HG02642 (cell line): ENCODE data around the gene CAMK2A.

Experiments
- ATAC-seq: cut with Tn5 transposase; IDR thresholded peaks from one replicate; pipeline ENCODE4 v1.9.1; 2021; ENCODE audit warnings: mild to moderate bottlenecking; ENCODE audit not compliant: unreplicated experiment, poor library complexity

CAMK2A gene

DNA sequence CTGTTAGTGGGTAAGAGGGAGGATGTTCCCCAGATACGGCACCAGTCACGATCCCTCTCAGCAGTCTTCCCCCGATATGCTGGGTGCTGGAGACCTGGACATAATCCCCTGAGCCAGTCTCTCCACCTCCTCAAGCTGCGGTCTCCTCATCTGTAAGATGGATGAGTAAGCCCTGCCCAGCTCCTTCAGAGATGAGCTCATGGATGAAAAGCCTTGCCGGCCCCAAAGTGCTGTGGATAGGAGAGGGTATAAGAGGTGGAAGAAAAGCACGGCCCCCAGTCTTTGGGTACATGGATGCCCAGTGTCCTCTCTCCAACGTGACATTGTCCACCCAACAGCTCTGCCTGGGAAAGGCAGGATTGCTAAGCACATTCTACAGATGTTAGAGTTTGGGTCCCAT lies 4.5 kb downstream of the CAMK2A start:
- no peak for ATAC-seq

DNA sequence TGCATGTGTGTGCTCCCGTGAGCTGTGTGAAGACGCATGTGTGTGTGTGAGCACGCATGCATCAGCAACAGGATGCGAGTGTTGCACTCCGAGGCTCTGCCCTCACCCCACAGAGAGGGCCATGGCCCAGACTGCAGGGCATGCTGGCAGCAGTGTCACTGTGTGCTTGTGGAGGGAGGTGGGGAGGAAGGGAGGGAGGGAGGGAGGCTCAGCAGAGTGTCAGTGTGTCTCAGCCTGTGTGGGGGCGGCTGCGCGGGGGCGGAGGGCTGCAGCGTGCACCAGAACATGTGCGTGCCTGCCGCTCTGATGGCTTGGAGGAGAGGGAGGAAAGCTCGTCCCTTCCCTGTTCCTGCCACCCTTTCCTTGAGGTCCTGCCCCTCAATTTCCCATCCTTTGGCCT lies 5.3 kb downstream of the CAMK2A start:
- no peak for ATAC-seq

DNA sequence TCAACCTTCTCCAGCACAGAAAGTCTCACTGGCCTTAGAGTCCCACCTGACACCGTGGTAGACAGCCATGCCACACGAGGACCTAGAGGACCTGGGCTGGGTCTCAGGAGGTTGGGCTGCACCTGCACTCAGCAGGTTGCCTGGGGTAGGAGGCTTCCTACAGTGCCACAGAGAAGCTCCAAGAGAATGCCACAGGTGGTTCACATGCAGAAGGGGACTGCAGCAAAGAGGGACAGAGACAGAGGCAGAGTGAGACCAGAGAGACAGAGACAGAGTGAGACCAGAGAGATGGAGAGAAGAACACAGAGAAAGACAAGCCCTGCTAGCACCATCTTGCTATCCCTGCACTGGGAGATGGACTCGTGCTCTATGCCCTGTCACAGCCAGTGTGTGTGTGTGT lies 5.7 kb downstream of the CAMK2A start:
- no peak for ATAC-seq

GRCh38 chr5:150281987-150282386 lies 7.6 kb downstream of the CAMK2A start:
- ATAC-seq = no peak

- no peak for ATAC-seq
Measured at GRCh38 chr5:150279330-150280020, 10.1 kb downstream of the CAMK2A start.

- ATAC-seq = no peak
Measured at GRCh38 chr5:150278916-150279315, 10.7 kb downstream of the CAMK2A start.

GRCh38 chr5:150278046-150278730 lies 11.4 kb downstream of the CAMK2A start:
- no peak for ATAC-seq

GRCh38 chr5:150277043-150277442 lies 12.5 kb downstream of the CAMK2A start:
- ATAC-seq = no peak

- ATAC-seq = no peak
Measured at GRCh38 chr5:150274811-150275210, 14.8 kb downstream of the CAMK2A start.

GRCh38 chr5:150272531-150272930 lies 17.0 kb downstream of the CAMK2A start:
- no peak for ATAC-seq

DNA sequence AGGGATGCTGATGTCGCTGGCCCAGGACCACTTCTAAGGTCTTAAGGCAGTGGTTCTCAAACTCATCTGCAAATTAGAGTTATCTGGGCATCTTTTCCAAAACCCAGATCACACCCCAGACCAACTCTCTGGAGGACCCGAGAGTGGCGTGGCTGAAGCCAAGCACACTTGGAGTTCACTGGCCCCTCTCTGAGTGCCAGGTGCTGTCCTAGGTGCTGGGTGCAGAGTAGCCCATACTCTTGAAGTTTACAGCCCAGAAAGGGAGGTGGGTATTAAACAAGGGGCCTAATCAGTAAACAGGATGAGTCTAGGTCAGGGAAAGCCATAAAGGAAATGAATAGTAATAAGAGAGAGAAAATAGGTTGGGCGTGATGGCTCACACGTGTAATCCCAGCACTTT lies 17.6 kb downstream of the CAMK2A start:
- ATAC-seq = no peak

GRCh38 chr5:150271296-150271692 lies 18.3 kb downstream of the CAMK2A start:
- ATAC-seq = no peak

- ATAC-seq = no peak
Measured at GRCh38 chr5:150270541-150271295, 18.9 kb downstream of the CAMK2A start.

DNA sequence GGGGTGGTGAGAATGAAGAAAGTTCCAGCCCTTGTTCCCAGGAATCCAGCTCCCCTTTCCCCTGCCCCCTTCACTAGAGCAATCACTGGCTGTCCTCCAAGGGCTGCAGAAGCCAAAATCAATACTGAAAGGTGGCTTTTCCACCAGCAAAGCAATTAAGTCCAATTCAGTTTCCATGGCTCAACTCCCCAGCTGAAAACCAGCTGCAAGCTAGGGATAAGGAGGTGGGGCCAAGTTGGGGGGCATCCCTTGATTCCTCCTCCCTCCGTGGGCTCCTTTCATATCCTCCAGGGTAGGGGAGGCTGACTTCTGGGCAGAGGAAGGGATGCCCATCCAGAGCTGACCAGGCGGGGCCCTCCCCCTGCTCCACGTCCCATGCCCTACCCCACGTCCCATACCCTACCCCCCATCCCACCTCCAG lies 22.7 kb downstream of the CAMK2A start:
- ATAC-seq = no peak

DNA sequence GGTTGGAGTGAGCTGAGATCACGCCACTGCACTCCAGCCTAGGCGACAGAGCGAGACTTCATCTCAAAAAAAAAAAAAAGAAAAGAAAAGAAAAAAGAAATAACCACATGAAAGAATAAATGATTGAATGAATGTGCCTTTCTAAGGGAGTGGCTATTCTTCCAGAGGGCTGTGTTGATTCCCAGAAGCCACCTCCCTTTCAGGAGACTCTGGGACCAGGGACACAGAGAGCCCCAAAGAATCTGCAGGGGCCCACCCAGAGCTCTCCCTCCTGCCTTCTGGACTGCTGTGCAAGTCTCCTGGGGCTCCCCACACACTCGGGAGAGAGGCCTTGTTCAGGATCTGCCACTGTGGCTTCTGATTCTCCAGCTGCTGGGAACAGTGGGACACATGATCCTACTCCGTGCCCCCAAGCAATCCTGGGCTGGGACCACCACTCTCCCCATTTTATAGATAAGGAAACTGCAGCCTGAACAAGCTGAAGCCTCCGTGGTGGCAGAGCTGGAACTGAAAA lies 23.6 kb downstream of the CAMK2A start:
- ATAC-seq = no peak

DNA sequence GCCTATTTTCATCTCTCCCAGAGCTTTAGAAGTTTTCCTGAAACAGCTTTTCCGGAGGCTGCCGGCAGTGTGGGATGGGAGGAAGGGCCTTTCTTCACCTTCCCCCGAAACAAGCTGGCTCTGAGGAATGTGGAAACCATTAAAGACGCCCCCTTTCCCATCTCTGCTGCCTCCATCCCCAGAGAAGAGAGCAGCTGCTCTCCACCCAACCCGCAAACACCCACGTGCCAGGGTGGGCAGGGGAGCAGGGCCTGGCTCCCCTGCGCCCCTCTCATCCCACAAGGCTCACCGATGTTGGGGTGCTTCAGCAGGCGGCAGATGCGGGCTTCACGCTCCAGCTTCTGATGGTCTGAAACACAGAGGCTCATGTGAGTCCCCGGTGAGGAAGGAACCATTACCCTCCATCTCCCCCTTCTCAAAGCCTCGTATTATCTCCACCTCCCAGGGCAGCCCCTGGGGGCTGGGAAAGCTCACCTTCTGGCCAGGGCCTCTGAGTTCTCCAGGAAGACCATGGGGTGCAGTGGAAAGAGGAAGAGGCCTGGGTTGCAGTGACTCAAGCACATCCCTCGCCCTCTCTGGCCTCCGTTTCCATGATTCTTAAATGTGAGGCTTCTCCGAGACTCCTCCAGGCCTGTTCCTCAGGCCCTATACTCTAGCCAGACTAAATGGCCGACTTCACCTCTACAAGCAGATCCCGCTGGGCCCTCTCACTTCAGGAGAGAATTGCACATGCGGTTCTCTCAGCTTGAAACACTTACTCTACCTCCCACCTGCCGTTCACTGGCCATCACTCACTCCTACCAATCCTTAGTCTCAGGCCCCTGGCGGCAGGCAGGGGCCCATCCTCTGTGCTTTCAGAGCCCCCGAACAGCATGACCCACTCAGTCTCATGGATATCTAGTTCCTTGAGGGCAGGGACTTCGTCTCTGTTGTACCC lies 24.6 kb downstream of the CAMK2A start:
- no peak for ATAC-seq

GRCh38 chr5:150263801-150264621 lies 25.6 kb downstream of the CAMK2A start:
- no peak for ATAC-seq

GRCh38 chr5:150263375-150263775 lies 26.2 kb downstream of the CAMK2A start:
- no peak for ATAC-seq

DNA sequence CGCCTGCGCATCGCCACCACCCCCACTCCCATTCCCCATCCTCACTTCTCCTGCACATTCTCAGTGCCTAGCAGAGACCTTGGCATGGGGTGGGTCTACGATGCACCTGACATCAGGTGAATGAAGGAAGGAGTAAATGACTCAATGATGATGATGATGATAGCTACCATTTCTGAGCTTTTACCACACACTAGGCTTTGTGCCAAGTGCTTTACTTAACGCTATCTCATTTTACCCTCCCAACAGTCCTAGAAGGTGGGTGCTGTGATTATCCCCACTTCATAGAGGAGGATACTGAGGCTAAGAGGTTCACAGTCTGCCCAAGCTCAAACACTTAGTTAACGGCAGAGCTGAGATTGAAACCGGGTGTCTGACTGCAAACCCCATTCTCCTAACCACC lies 27.1 kb downstream of the CAMK2A start:
- no peak for ATAC-seq
